ENCODE data around the gene DFFB. TPM values are rescaled to one million over a fixed set of nuclear protein-coding genes. Genes with fewer than 3 reads are reported as not detected.
A peak's percentile ranks its signal among the peaks of the same experiment; 100 is the strongest.

DFFB gene
- total RNA-seq, 8 experiments from 2014 or later: 2.5 to 8.2 (median 5.6) TPM

DNA sequence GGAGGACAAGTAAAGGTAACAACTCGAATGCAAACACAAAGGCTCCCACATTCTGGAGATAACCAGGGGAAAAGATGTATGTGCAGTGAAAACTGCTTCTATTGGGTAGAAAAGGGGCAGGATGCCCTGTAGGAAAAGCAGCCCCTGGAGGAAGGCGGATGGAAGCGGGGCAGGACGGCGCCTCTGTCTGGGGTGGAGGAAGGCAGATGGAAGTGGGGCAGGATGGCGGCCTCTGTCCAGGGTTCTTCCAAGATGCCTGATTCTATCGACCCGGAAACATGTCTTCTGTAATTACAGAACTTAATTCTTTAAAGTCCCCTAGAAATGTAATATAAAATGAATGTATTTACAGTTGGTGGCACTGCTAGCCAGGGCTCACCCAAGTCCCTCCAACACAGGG lies 37.0 kb upstream of the DFFB start:
- in situ Hi-C loops (cut with MboI; ENCODE audit: low pct_unique_long_range_greater_than_20kb in 2 of 9, low sequenced_read_pairs in 9 of 9, unreplicated experiment in 9 of 9): no loop called here
- 76 to 100% (median 89%) methylated on average over 1 to 8 of the region's 8 CpGs; no CpG with 5 or more reads in 2 of the 10 experiments for WGBS, 10 experiments
- no peak for ATAC-seq (replicated peaks in 6 of 8)
- no peak overlapping the region for H3K4me3 ChIP-seq
- peaks cover 13 to 30% of the 10 kb centered on the region in 2 donors for H3K4me1 ChIP-seq (replicated peaks in 1 of 2)
- peak overlapping the region; percentile 52 to 77 for H3K27ac ChIP-seq

DNA sequence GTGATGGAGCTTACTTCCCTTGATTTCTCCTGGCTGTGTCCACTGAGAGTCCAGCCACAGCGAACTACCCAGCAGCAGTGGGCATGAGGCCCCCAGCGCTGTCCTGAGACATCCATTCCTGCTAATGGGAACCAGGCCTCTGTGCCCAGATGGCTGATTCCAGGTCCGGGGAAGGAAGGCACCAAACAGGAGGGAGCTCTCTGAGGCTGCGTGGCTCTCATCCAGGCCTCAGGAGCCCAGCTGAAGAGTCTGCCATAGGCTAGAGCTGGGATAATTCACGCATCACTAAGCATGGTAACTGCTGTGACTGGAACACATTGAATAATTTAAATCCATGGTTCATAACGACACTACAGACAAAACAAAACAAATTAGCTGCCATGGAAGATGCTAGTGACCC lies 36.3 kb upstream of the DFFB start:
- in situ Hi-C loops (cut with MboI; ENCODE audit: low pct_unique_long_range_greater_than_20kb in 2 of 9, low sequenced_read_pairs in 9 of 9, unreplicated experiment in 9 of 9): no loop called here
- H3K4me3 ChIP-seq: no peak overlapping the region
- 0 to 92% (median 70%) methylated on average over 1 to 6 of the region's 6 CpGs; no CpG with 5 or more reads in 2 of the 10 experiments for WGBS, 10 experiments
- peak in 6 of 8 experiments; percentile 26 to 81 (median 71) for ATAC-seq (replicated peaks in 6 of 8)
- peaks cover 13 to 30% of the 10 kb centered on the region in 2 donors for H3K4me1 ChIP-seq (replicated peaks in 1 of 2)
- H3K27ac ChIP-seq: peak overlapping the region; percentile 52 to 77

DNA sequence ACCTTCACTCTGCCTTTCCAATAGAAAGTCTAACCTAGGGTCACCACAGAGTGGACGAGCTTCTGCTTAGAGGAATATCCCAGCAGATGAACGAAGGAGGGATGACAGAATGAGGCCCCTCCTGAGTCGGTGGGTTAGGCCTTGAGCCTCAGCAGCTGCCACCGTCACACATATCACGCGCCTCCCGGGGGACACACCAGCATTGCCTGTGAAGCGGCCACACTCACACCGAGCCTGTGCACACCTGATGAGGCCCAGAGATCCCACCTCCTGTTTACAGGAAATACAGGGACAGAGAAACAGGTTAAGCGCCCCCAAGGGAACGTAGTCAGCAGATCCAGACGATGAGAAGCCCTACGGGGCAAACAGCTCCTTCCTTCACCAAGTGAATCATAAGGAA lies 35.8 kb upstream of the DFFB start:
- in situ Hi-C loops (cut with MboI; ENCODE audit: low pct_unique_long_range_greater_than_20kb in 2 of 9, low sequenced_read_pairs in 9 of 9, unreplicated experiment in 9 of 9): no loop called here
- no peak overlapping the region for H3K4me3 ChIP-seq
- peaks cover 13 to 30% of the 10 kb centered on the region in 2 donors for H3K4me1 ChIP-seq (replicated peaks in 1 of 2)
- ATAC-seq (replicated peaks in 6 of 8): peak in 5 of 8 experiments; percentile 5 to 80 (median 76)
- H3K27ac ChIP-seq: peak overlapping the region; percentile 52 to 72
- 62 to 100% (median 71%) methylated on average over 1 to 13 of the region's 13 CpGs; no CpG with 5 or more reads in 2 of the 10 experiments for WGBS, 10 experiments

DNA sequence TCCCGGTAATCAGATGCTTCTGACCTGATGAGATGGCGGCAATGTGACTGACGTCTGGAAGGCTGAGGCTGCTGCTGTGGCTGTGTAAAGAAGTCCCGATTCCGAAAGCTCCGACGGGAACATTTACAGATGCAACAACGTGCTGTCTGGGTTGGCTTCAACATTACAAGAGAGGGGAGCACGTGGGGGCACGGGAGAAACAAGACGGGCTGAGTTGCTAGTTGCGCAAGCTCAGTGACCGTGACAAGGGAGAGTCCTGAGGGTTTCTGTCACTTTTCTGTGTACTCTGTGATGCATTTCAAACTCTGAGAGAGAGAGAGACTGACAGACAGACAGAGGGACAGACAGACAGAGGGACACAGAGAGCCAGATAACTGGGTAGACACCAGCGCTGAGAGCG lies 35.4 kb upstream of the DFFB start:
- in situ Hi-C loops (cut with MboI; ENCODE audit: low pct_unique_long_range_greater_than_20kb in 2 of 9, low sequenced_read_pairs in 9 of 9, unreplicated experiment in 9 of 9): no loop called here
- peak overlapping the region; percentile 52 to 72 for H3K27ac ChIP-seq
- H3K4me3 ChIP-seq: no peak overlapping the region
- peaks cover 13 to 30% of the 10 kb centered on the region in 2 donors for H3K4me1 ChIP-seq (replicated peaks in 1 of 2)
- WGBS, 10 experiments: 24 to 98% (median 87%) methylated on average over 3 to 15 of the region's 15 CpGs; no CpG with 5 or more reads in 2 of the 10 experiments
- ATAC-seq (replicated peaks in 6 of 8): no peak

DNA sequence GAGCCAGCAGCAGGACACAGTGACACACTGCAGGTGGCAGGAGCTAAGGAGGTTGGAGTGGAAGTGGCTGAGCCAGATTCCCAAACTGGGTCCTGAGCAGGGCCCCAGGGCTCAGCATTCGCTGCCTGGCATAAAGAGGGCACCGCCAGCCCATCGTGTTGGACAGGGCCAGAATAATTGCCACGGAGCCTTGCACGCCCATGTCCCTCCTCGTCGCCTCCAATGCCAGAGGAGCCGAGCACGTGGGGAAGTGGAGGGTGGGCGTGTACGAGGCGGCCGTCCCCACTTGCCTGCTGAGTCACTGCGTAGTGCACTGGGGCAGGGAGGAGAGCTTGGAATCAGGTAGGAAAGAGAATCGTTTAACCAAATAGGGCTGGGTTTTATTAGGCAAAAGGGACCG lies 34.9 kb upstream of the DFFB start:
- H3K4me1 ChIP-seq (replicated peaks in 1 of 2): peaks cover 13 to 30% of the 10 kb centered on the region in 2 donors
- no peak for ATAC-seq (replicated peaks in 6 of 8)
- WGBS, 10 experiments: 73 to 100% (median 87%) methylated on average over 2 to 13 of the region's 16 CpGs; no CpG with 5 or more reads in 4 of the 10 experiments
- in situ Hi-C loops (cut with MboI; ENCODE audit: low pct_unique_long_range_greater_than_20kb in 2 of 9, low sequenced_read_pairs in 9 of 9, unreplicated experiment in 9 of 9): no loop called here
- H3K27ac ChIP-seq: no peak overlapping the region
- no peak overlapping the region for H3K4me3 ChIP-seq

DNA sequence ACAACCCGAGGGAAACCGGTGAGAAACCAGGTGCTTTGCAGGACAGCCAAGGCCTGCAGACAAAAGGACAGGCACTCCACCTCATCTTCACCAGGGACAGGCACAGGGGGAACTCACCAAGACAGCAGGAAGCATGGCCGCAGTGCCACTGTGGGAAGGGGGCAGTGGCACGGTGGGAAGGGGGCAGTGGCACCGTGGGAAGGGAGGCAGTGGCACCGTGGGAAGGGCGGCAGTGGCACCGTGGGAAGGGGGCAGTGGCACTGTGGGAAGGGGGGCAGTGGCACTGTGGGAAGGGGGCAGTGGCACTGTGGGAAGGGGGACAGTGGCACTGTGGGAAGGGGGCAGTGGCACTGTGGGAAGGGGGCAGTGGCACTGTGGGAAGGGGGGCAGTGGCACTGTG lies 32.6 kb upstream of the DFFB start:
- 67 to 96% methylated on average over 4 of the region's 8 CpGs; no CpG with 5 or more reads in 8 of the 10 experiments for WGBS, 10 experiments
- Histone ChIP-seq H3K4me3 (no peak overlapping the region), H3K4me1 (replicated peaks in 1 of 2) (peaks cover 10 to 21% of the 10 kb centered on the region in 2 donors), H3K27ac (no peak overlapping the region)
- no peak for ATAC-seq (replicated peaks in 6 of 8)
- in situ Hi-C loops (cut with MboI; ENCODE audit: low pct_unique_long_range_greater_than_20kb in 2 of 9, low sequenced_read_pairs in 9 of 9, unreplicated experiment in 9 of 9): no loop called here

DNA sequence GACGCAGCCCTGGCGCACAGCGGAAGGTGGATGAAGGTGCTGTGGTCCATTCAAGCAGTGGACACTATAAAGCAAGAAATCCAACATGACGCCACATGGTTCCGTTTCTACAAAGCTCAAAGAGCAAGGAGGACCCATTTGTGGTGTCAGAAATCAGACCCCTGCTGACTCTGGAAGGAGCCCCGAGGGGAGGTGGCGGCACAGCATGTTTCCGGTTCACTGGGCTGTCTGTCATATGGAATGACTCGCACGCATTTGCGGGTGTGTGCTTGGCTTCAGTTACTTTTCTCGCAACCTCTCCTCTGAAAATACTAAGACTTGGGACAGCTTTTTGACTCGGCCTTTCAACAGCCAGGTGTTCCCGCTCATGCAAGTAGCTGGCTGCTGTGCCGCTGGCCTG lies 31.9 kb upstream of the DFFB start:
- peak in 1 of 8 experiments; percentile 39 for ATAC-seq (replicated peaks in 6 of 8)
- Histone ChIP-seq H3K4me3 (no peak overlapping the region), H3K27ac (no peak overlapping the region), H3K4me1 (replicated peaks in 1 of 2) (peaks cover 10 to 15% of the 10 kb centered on the region in 2 donors)
- 71 to 100% (median 90%) methylated on average over 2 to 12 of the region's 15 CpGs; no CpG with 5 or more reads in 3 of the 10 experiments for WGBS, 10 experiments
- in situ Hi-C loops (cut with MboI; ENCODE audit: low pct_unique_long_range_greater_than_20kb in 2 of 9, low sequenced_read_pairs in 9 of 9, unreplicated experiment in 9 of 9): no loop called here

DNA sequence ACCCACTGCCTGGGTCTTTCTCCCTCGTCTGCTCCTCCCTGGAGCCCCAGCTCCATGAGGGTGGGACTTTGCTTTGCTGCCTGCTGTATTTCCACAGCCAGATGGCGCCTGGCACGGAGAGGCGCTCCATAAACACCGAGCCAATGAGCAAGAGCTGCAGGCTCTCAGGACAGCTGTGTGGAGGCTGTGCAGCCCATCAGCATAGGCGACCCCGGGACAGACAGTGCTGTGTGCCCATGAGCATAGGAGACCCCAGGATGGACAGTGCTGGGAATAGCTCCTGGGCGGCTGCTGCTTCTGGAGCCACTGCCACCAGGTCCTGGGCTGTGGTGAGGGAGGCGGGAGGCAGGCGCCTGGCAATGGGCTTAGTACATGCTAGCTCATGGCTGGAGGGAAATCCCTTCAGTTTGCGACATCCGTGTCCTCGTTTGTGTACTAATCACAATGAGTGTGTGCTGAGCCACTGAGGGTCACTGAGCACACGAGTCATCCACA lies 29.4 kb upstream of the DFFB start:
- no peaks in the 10 kb centered on the region for H3K4me1 ChIP-seq (replicated peaks in 1 of 2)
- no peak overlapping the region for H3K27ac ChIP-seq
- in situ Hi-C loops (cut with MboI; ENCODE audit: low pct_unique_long_range_greater_than_20kb in 2 of 9, low sequenced_read_pairs in 9 of 9, unreplicated experiment in 9 of 9): no loop called here
- WGBS, 10 experiments: 67 to 100% (median 82%) methylated on average over 1 to 12 of the region's 14 CpGs; no CpG with 5 or more reads in 2 of the 10 experiments
- no peak overlapping the region for H3K4me3 ChIP-seq
- ATAC-seq (replicated peaks in 6 of 8): peak in 5 of 8 experiments; percentile 25 to 35 (median 31)

DNA sequence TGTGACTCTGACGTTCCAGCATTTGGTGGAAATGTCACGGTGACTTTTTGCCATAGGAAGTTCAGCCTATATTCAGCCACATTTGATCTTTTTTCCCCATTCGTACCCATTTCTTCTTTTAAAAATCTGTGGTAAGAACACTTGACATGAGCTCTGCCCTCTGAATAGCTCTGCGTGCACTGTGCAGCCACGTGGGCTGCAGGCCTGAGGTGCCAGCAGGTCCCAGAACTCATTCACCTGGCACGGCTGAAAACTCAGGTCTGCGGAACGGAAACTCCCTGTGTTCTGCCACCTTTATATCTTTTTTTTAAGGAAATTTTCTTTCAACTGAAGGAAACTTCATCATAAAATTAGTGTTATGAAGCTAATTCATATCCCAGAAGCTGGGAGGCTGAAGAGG lies 28.9 kb upstream of the DFFB start:
- no peaks in the 10 kb centered on the region for H3K4me1 ChIP-seq (replicated peaks in 1 of 2)
- in situ Hi-C loops (cut with MboI; ENCODE audit: low pct_unique_long_range_greater_than_20kb in 2 of 9, low sequenced_read_pairs in 9 of 9, unreplicated experiment in 9 of 9): no loop called here
- no peak for ATAC-seq (replicated peaks in 6 of 8)
- WGBS, 10 experiments: 86 to 100% (median 92%) methylated on average over 2 to 8 of the region's 8 CpGs; no CpG with 5 or more reads in 1 of the 10 experiments
- no peak overlapping the region for H3K27ac ChIP-seq
- H3K4me3 ChIP-seq: no peak overlapping the region

DNA sequence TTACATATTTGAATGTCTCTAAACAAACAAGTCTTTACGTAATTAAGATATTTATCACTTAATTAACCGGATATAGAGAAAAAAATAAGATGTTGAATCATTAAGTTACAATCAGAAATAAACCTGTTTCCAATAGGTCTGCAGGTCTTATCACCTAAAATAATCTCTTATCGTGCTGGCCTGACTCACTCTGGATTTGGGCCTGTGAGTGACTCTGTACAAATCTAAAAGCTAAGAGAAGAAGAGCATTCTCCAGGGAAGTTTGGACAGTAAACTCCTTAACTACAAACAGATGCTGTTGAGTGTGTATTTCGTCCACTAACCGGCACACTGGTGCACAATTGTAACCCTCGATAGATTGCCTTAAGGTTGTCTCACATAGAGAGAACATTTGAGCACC lies 25.6 kb upstream of the DFFB start:
- H3K4me1 ChIP-seq (replicated peaks in 1 of 2): no peaks in the 10 kb centered on the region
- ATAC-seq (replicated peaks in 6 of 8): no peak
- H3K4me3 ChIP-seq: no peak overlapping the region
- H3K27ac ChIP-seq: no peak overlapping the region
- in situ Hi-C loops (cut with MboI; ENCODE audit: low pct_unique_long_range_greater_than_20kb in 2 of 9, low sequenced_read_pairs in 9 of 9, unreplicated experiment in 9 of 9): no loop called here
- 6 to 96% (median 79%) methylated on average over 3 to 6 of the region's 6 CpGs; no CpG with 5 or more reads in 1 of the 10 experiments for WGBS, 10 experiments

DNA sequence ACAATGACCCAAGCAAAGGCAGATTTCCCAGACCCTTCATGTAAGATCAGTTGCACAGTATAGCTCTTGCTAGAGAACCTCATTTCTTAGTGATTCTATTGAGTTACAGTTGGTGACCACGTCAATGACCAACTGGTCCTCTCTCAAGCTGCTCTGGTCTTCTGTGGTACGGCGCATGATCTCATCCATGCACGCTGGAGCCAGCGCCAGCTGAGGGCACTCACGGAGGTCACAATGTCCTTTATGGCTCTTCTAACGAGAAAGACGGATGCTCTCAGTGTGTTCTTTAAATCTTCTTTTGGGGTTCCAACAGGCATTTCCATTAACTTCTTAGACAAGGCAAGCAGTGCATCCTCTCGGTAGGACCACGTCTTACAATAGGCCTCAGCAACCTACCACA lies 22.6 kb upstream of the DFFB start:
- Histone ChIP-seq H3K27ac (no peak overlapping the region), H3K4me3 (no peak overlapping the region), H3K4me1 (replicated peaks in 1 of 2) (no peaks in the 10 kb centered on the region)
- in situ Hi-C loops (cut with MboI; ENCODE audit: low pct_unique_long_range_greater_than_20kb in 2 of 9, low sequenced_read_pairs in 9 of 9, unreplicated experiment in 9 of 9): no loop called here
- 84 to 100% (median 96%) methylated on average over 2 to 10 of the region's 10 CpGs; no CpG with 5 or more reads in 1 of the 10 experiments for WGBS, 10 experiments
- no peak for ATAC-seq (replicated peaks in 6 of 8)

DNA sequence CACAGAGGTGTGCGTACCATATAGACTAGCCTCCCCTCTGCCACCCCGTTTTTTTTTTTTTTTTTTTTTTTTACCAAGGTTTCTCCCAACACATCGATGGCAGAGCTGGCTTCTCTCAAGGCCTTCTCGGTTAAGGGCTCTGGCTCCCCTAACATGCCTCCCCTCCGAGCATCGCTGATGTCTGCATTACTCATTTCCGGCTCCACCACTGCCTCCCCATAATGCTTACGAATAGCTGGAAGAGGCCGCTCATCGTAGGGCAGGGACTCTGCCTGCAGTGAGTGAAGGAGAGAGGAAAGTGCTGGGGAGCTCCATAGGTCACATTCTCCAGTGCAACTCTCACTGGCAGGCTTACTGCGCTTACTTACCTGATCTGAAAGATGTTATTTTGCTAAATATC lies 20.9 kb upstream of the DFFB start:
- in situ Hi-C loops (cut with MboI; ENCODE audit: low pct_unique_long_range_greater_than_20kb in 2 of 9, low sequenced_read_pairs in 9 of 9, unreplicated experiment in 9 of 9): no loop called here
- no peak for ATAC-seq (replicated peaks in 6 of 8)
- 86 to 100% (median 93%) methylated on average over 1 to 11 of the region's 11 CpGs; no CpG with 5 or more reads in 2 of the 10 experiments for WGBS, 10 experiments

DNA sequence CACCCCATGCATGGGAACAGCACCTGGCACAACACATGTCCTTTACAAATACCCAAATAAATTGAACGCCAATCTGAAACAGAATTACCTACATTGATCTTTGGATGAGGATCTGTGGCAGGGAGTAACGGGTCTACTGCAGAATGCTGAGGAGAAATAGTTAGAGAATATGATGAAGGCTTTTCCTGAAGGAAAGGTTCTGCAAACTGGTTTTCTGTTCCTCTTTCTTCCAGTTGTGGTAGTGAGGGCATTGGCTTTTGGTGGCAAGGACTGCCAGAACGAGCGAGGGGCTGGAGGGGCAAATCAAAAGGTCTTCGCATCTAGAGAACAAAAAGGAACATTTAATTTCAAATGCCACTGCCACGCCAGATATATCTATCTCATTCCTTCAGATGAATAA lies 20.1 kb upstream of the DFFB start:
- Histone ChIP-seq H3K27ac (no peak overlapping the region), H3K4me1 (replicated peaks in 1 of 2) (no peaks in the 10 kb centered on the region), H3K4me3 (no peak overlapping the region)
- no peak for ATAC-seq (replicated peaks in 6 of 8)
- 93 to 100% (median 97%) methylated on average over 2 to 6 of the region's 6 CpGs; no CpG with 5 or more reads in 1 of the 10 experiments for WGBS, 10 experiments
- in situ Hi-C loops (cut with MboI; ENCODE audit: low pct_unique_long_range_greater_than_20kb in 2 of 9, low sequenced_read_pairs in 9 of 9, unreplicated experiment in 9 of 9): no loop called here

More for the DNA sequence above, 20.9 kb upstream of the DFFB start:
- Histone ChIP-seq H3K27ac (no peak overlapping the region), H3K4me1 (replicated peaks in 1 of 2) (no peaks in the 10 kb centered on the region), H3K4me3 (no peak overlapping the region)

DNA sequence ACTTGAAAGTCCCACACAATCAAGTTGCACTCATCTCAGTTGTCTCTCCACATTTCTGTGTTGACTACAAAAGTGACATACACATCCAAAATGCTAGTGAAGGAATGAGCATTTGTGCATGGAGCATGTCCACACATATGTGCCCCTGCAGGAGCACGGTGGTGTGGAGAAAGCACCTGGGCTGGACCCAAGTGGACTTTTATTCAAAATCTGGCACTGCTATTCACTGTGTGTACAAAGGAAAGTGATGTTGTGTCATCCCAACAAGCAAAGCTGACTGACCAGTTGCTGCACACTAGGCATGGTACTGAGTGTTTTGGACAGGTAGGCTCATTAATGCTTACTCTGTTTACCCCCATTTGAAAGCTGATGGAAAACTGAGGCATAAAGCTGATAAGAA lies 19.6 kb upstream of the DFFB start:
- no peak for ATAC-seq (replicated peaks in 6 of 8)
- Histone ChIP-seq H3K4me1 (replicated peaks in 1 of 2) (no peaks in the 10 kb centered on the region), H3K27ac (no peak overlapping the region), H3K4me3 (no peak overlapping the region)
- in situ Hi-C loops (cut with MboI; ENCODE audit: low pct_unique_long_range_greater_than_20kb in 2 of 9, low sequenced_read_pairs in 9 of 9, unreplicated experiment in 9 of 9): no loop called here
- WGBS, 10 experiments: 83 to 100% (median 93%) methylated on average over 1 of the region's 1 CpG; no CpG with 5 or more reads in 6 of the 10 experiments

All from motor neuron (in vitro differentiated cells).